HG03442 (cell line): ENCODE results near the gene COX11.

Source experiments
- ATAC-seq: cut with Tn5 transposase; IDR thresholded peaks from one replicate; pipeline ENCODE4 v1.9.1; 2021; ENCODE audit warnings: mild to moderate bottlenecking, moderate library complexity; ENCODE audit not compliant: unreplicated experiment

The COX11 gene

DNA sequence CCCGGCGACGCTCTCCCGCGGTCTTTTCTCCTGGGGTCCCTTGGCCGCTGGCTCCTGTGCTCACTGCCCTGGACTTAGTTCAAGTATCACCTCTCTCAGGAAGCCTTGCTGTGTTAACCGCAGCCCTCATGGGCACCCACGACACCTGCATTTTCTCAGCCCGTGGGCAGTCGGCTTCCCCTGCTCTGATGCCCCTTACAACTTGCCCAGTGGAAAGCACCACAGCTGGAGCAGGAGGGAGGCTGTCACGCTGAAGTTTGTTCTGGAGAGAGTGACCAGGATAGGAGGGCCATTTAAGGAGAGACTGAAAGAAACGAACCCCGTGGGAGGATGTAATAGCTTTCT, 506 bp upstream of the COX11 start:
- peak; percentile 22 for ATAC-seq

GRCh38 chr17:54967621-54968261, 713 bp downstream of the COX11 start:
- ATAC-seq: peak; percentile 18

- no peak for ATAC-seq
Observed at GRCh38 chr17:54956791-54957190, 11.7 kb downstream of the COX11 start.

GRCh38 chr17:54951286-54951685, 17.2 kb downstream of the COX11 start:
- no peak for ATAC-seq

DNA sequence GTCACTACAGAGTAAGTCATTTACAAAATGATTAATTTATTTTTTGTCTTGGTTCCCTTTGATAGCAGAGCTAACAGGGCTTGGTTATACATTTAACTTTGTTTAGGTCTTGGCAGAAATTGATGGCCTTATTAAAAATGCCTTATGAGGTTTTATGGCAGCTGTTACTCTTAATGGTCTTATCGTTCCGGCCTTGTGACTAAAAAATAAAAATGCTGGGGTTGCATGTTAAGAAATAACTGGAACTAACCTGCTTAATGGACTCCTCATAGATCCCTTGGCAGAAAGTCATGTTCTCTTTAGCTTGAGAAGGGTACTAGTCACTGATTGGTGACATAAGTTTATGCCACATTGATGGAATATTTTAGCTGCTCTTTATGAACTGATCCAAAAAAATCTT, 18.3 kb downstream of the COX11 start:
- ATAC-seq: no peak

DNA sequence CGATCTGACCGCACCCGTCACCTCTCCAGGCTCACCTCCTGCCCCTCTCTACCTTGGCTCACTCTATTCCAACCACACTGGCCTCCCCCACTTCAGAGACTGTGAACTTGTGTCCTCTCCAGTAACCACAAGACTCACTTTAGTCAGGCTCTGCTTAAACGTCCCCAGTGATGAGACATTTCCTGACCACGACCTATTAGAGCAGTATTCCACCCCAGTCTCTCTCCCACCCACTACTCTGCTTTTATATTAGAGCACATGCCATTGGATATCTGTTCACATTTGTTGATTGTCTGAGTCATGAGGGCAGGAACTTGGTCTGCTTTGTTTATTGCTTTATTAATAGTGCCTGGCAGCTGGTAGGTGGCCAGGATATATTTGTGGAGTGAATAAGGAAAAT, 20.1 kb downstream of the COX11 start:
- peak; percentile 84 for ATAC-seq

DNA sequence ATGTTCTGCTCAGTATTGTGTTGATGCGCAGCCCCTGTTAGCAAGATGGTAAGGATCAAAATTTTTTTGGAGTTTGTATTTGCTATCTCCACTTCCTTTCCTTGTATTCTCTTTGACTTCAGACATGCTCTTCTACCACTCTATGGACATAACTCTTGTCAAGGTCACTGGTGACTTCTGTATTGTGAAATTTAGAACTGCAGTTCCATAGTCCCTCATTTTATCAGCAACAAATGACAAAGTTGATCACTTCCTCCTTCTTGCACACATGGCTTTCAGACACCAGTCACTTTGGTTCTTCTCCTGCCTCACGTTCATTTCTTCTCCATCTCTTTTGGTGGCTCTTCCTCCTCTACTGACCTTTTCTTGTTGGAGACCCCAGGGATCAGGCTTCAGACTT, 21.1 kb downstream of the COX11 start:
- ATAC-seq: no peak

- no peak for ATAC-seq
Observed at GRCh38 chr17:54945671-54946070, 22.8 kb downstream of the COX11 start.

DNA sequence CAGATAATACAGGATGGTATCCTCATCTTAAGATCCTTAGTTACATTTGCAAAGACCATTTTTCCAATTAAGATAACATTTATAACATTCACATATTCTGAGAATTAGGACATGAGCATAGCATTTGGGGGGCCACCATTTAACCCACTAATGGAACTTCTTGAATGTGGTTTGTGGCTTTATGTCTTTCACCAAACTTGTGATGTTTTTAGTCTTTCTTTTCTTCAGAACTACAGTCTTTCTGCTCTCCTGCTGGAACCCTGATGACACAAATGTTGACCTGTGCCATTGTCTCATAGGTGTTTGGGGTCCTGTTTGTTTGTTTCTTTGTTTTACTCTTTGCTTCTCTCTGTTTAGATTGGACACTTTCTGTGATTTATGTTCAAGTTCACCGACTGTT, 23.2 kb downstream of the COX11 start:
- ATAC-seq: no peak

- ATAC-seq: no peak
Observed at GRCh38 chr17:54944796-54945195, 23.7 kb downstream of the COX11 start.

DNA sequence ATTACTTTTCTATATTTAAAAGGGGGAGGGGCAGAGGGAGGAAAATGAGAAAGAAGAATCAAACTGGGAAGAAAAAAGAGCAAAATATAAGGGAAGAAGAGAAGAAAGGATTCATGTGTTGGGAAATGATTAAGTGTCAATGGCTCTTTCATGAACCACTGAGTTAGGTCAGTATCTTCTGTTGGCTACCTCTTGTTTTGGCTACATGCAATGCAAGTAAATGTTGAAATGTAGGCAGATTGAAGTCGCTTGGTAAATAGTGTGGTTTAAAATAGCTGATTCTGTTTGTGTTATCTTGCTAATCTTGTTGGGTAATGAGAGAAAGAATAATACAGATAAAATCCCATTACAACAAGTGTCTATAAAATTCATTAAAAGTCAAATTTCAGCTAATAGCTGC, 27.2 kb downstream of the COX11 start:
- ATAC-seq: no peak

DNA sequence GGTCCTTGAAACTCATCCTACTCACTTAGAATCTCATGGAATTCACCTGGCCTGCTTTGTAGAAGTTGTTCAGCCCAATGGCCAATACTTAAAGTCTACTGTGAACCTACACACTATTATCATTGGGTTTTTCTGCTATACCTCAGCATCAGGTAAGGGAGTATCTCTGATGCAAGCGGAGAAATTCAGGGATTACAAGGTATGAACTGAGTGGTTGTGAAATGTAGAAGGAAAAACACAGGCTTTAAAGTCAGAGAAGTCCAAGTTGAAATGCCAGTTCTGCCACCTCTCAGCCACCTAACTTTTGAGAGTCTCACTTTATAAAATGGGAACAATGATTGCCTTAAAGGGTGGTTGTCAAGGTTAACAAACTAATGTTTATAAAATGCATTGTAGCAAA, 31.0 kb downstream of the COX11 start:
- ATAC-seq: no peak

GRCh38 chr17:54937018-54937417, 31.4 kb downstream of the COX11 start:
- ATAC-seq: no peak

GRCh38 chr17:54935471-54935870, 33.0 kb downstream of the COX11 start:
- no peak for ATAC-seq

DNA sequence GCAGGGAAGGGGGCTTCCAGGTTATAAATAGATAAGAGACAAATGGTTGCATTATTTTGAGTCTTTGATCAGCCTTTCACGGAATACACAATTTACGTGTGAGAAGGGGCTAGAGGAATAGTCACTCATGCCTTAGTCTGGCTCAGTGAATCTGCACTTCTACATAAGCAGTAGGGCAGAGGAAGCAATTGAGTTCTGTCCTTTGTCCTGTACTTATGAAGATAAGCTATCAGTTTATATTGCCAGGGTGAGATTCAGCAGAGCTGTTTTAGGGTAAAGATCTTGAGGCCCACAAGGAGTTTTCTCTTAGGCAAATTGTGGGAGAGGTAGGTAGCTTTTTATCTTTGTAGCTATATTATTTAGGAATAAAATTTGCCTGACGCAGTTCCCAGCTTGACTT, 34.5 kb downstream of the COX11 start:
- ATAC-seq: no peak

GRCh38 chr17:54932711-54933110, 35.7 kb downstream of the COX11 start:
- ATAC-seq: no peak

- no peak for ATAC-seq
Observed at GRCh38 chr17:54927525-54927924, 40.9 kb downstream of the COX11 start.

- ATAC-seq: no peak
Observed at GRCh38 chr17:54924405-54924804, 44.0 kb downstream of the COX11 start.

- ATAC-seq: peak; percentile 66
Observed at GRCh38 chr17:54920819-54921218, 47.6 kb downstream of the COX11 start.

- no peak for ATAC-seq
Observed at GRCh38 chr17:54919425-54919824, 49.0 kb downstream of the COX11 start.

GRCh38 chr17:54916721-54917120, 51.7 kb downstream of the COX11 start:
- ATAC-seq: no peak
